SK-MEL-5 (cell line): ENCODE measurements around the gene METTL25. TPM values are rescaled to one million over a fixed set of nuclear protein-coding genes. Genes with fewer than 3 reads are reported as not detected.

ENCODE experiments used
- DNase-seq: peaks from one replicate; pipeline ENCODE4 v3.0.0-alpha.2; 2016; ENCODE audit warnings: low read depth, low spot score
- in situ Hi-C: cut with HindIII; loops from 2 replicates; pipeline ENCODE4 v1.10.0; 2016; ENCODE audit warnings: low sequenced_read_pairs, high pct_unique_total_duplicates, low pct_unique_long_range_greater_than_20kb
- total RNA-seq: library from RNA; depleted of rRNA; stranded (reverse); fragments of >200 nt; shearing (Covaris generic); gene quantifications from 2 replicates; pipeline ENCODE4 v1.2.3, GENCODE V29; 2014

METTL25 gene
- total RNA-seq, 1 experiment from 2014 or later: 11.8 TPM

- in situ Hi-C loops: no loop called here
- DNase-seq: peak; percentile 53
These were observed 25.7 kb downstream of the METTL25 start for GRCh38 chr12:82383930-82384552.

DNA sequence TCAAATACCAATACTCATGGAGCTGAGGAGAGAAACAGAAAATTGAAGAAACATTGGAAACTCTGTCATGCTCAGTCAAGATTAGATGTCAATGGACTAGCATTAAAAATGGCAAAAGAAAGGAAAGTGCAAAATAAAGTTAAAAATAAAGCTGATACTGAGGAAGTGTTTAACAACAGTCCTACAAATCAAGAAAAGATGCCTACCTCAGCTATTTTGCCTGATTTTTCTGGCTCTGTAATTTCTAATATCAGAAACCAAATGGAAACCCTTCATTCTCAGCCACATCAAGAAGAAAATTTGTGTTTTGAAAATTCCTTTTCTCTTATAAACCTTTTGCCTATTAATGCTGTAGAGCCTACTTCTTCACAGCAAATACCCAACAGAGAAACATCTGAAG, 40.5 kb downstream of the METTL25 start:
- in situ Hi-C loops: no loop called here
- DNase-seq: no peak

DNA sequence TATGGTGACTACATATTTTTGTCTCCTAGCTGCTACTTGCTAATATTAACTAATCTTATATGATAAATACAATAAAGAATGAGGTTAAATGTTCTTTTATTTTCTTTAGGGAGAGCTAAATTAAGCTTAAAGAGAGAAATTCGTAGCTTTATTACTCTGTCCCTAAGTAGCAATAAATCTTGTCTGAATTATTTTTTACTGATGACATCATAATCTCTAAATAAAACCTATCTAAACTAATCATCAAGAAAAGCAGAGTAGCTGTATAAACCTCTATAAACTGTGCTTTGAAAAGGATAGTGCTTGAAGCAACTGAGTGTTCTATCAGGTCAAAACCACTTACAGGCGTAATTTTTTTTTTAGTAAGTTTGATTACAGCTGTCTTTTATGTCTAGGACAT, 42.5 kb downstream of the METTL25 start:
- DNase-seq: no peak
- in situ Hi-C loops: no loop called here

GRCh38 chr12:82406651-82407050, 48.3 kb downstream of the METTL25 start:
- no peak for DNase-seq
- in situ Hi-C loops: no loop called here

DNA sequence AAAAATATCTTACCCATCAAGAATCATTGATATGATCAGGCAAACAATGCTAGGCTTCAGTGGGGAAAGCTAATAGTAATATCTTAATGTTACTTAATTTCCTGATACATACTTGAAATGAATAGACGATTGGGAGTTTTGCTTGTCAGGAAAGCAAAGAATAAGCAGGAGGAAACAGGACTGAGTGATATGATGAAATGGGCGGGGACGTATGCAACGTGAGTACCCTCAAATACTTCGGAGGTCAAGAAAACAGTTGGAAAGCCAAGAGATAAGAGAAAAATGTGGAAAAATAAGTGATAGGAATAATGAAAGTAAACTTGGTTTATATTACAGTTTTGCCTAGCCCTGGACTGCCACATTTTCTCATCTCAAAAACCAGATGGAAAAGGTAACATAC, 49.2 kb downstream of the METTL25 start:
- in situ Hi-C loops: no loop called here
- no peak for DNase-seq

DNA sequence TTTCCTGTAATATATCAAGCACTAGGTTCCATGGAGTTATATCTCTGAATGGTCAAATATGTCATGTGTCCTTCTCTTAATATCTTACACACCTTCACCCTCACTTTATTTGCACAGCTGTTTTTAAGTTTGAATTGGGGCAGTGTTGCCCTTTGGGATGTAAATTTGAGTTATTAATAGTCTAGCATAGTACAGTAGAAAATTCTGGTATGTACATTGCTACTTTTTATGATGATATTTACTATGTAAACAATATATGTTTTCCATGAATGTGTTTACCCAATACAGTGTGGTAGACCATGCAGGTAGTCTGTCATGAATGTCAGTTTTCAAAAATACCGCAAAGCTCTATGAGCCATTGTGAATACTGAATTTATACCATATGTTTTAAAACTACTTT, 50.5 kb downstream of the METTL25 start:
- DNase-seq: no peak
- in situ Hi-C loops: no loop called here

- in situ Hi-C loops: no loop called here
- DNase-seq: no peak
These were observed 53.4 kb downstream of the METTL25 start for GRCh38 chr12:82411546-82412230.

- DNase-seq: no peak
These were observed 53.9 kb downstream of the METTL25 start for GRCh38 chr12:82412246-82412645.

DNA sequence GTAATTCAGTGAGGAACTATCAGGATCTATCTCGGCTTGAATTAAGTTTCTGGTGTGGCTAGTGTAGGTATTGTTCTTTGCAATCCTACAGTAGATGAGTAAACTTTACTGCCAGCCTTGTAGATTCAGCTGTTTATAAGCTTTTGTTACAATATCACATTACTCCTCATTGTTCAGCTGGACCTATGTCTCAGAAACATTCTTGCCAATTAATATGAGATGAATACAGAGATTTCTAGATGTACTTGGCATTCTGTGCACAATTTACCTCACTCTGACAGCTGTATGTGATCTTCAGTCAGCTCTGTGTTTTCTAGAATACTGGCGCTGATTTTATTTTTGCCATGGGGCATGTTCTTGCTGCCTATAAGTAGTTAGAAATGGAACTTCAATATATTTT, 55.7 kb downstream of the METTL25 start:
- no peak for DNase-seq
- in situ Hi-C loops: no loop called here

More at GRCh38 chr12:82412246-82412645, 53.9 kb downstream of the METTL25 start:
- in situ Hi-C loops: no loop called here

GRCh38 chr12:82414926-82415325, 56.6 kb downstream of the METTL25 start:
- DNase-seq: no peak
- in situ Hi-C loops: no loop called here

GRCh38 chr12:82415402-82415801, 57.1 kb downstream of the METTL25 start:
- in situ Hi-C loops: no loop called here
- no peak for DNase-seq

- in situ Hi-C loops: no loop called here
- DNase-seq: no peak
These were observed 66.9 kb downstream of the METTL25 start for GRCh38 chr12:82425241-82425640.

DNA sequence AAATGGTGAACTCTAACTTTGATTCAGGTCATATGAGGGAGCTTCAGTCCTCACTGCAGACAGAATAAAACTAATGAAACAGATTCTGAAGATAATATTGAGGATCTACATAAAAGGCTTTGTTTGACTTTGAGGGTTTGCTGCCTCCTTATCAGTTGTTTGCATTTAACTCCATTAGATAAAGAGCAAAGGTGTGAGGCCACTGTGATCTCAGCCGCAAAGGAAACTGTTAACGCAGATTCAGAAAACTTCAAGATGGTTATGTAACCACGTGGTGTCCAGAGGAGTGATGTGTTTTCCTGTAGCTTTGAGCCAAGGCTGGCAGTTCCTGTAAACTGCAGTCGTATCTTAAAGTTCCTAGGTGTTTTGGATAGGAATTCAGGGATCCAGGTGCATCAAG, 67.8 kb downstream of the METTL25 start:
- in situ Hi-C loops: no loop called here
- no peak for DNase-seq

GRCh38 chr12:82426586-82426985, 68.3 kb downstream of the METTL25 start:
- in situ Hi-C loops: no loop called here

GRCh38 chr12:82430541-82431145, 72.3 kb downstream of the METTL25 start:
- no peak for DNase-seq
- in situ Hi-C loops: no loop called here

More at GRCh38 chr12:82426586-82426985, 68.3 kb downstream of the METTL25 start:
- no peak for DNase-seq

DNA sequence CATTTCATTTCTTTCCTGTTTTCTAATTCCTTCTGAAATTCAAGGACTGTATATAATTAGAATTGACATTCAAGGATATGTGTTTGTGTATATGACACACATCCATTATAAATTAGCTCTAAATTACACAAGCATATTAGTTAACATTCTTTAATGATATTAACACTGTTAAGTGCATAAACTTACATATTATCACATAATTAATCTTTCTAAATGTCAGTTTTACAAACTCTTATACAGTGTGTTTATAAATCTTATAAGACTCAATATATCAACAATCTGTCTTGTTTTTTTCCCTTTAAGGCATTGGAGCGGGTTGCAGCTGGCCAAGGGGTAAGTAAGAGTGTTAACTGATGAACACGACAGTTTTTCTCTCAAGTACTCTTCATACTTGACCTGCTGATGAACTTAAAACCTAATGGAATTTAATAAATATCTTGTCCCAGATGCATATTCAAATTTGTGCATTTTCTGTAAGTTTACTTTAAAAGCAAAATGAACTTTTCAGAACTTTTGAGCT, 76.1 kb downstream of the METTL25 start:
- in situ Hi-C loops: no loop called here
- DNase-seq: no peak

- in situ Hi-C loops: no loop called here
- DNase-seq: no peak
These were observed 78.0 kb downstream of the METTL25 start for GRCh38 chr12:82436354-82436753.

- in situ Hi-C loops: no loop called here
- no peak for DNase-seq
These were observed 79.4 kb downstream of the METTL25 start for GRCh38 chr12:82437744-82438143.

- in situ Hi-C loops: no loop called here
- DNase-seq: no peak
These were observed 80.0 kb downstream of the METTL25 start for GRCh38 chr12:82438356-82438755.
